ENCODE data around the gene TMED10. TPM values are rescaled to one million over a fixed set of nuclear protein-coding genes. Genes with fewer than 3 reads are reported as not detected.

TMED10 gene
- total RNA-seq, 4 donors from 2014 or later, result 226 to 421 (median 365) TPM

DNA sequence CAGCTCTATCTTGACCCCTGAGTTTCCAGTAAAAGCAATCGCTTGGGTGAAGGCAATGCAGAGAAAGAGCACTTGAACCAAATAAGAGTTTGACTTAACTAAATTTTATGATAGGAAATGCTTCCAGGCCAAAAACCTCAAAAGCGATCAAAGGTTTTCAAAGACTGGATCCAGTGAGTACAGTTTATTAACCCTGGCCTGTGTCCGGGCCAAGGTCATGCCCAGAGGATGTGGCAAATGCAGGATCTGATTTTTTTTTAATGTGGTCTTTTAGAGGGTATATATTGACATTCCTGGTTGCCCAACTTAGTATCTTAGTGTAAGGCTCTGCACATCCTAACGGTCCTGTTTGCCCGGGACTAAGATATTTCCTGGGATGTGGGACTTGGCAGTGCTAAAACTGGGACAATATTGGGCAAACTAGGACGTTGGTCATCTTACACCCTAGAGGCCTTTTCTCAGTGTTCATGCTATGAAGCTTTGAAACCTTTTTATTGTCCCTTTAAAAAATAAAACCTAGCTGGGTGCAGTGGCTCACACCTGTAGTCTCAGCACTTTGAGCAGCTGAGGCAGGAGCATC is 40.1 kb upstream of the TMED10 start:
- TF ChIP-seq, protein P1, sequence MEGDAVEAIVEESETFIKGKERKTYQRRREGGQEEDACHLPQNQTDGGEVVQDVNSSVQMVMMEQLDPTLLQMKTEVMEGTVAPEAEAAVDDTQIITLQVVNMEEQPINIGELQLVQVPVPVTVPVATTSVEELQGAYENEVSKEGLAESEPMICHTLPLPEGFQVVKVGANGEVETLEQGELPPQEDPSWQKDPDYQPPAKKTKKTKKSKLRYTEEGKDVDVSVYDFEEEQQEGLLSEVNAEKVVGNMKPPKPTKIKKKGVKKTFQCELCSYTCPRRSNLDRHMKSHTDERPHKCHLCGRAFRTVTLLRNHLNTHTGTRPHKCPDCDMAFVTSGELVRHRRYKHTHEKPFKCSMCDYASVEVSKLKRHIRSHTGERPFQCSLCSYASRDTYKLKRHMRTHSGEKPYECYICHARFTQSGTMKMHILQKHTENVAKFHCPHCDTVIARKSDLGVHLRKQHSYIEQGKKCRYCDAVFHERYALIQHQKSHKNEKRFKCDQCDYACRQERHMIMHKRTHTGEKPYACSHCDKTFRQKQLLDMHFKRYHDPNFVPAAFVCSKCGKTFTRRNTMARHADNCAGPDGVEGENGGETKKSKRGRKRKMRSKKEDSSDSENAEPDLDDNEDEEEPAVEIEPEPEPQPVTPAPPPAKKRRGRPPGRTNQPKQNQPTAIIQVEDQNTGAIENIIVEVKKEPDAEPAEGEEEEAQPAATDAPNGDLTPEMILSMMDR (IDR thresholded peaks at IDR 0.05; ENCODE audit: low read depth), result no peak

DNA sequence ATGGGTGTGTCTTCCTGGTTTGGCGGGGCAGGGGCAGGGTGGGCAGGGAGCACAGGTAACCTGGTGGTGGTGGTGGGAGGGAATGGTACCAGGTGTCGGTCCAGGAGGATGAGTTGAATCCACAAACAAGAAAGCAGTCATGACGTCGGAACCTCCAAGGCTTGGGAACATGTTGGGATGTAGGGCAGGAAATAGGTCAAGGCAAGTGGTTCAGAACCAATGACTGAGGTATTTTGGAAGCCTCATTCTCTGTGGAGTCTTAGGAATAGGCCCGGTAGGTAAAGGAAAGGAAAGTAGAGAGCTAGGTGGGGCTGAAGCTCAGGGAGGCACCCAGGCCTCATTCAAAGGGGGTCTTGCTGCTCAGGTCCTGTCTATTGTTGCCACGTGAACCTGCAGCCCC is 39.1 kb upstream of the TMED10 start:
- TF ChIP-seq, protein P1 (IDR thresholded peaks at IDR 0.05; ENCODE audit: low read depth), result no peak

DNA sequence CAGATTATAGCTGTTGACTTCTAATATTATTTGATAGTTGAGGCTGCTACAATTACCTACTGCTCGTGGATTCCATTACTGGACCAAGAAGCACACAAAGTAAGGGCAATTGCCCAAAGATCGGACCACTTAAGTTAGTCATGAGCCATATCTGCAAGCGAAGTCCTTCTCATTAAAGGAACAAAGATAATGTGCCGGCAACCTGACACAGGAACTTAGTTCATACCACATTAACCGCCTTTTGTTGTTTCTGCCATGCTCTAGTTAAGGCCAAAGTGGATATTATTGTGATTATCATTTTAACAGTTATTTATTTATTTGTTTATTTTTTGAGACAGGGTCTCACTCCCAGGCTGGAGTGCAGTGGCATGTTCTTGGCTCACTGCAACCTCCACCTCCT is 38.1 kb upstream of the TMED10 start:
- TF ChIP-seq, protein P1 (IDR thresholded peaks at IDR 0.05; ENCODE audit: low read depth), result no peak

DNA sequence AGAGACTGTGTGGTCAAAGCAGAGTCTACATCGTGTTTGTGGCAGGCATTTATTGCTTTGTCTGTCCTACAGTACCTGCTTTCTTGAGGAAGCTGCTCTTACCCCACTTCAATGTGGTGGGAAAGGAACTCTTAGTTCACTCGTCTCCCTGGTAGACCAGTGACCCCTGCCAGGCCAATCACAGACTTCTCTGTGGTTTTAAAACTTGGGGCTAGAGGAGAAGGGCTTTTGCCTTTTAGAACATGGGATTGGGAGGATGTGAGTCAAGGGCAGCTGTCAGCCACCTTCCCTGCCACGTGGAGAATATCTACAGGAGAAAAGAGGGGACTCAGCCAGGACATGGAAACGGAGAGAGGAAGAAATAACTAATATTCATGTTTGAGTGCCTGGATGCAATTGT is 36.8 kb upstream of the TMED10 start:
- TF ChIP-seq, protein P1 (IDR thresholded peaks at IDR 0.05; ENCODE audit: low read depth), result no peak

DNA sequence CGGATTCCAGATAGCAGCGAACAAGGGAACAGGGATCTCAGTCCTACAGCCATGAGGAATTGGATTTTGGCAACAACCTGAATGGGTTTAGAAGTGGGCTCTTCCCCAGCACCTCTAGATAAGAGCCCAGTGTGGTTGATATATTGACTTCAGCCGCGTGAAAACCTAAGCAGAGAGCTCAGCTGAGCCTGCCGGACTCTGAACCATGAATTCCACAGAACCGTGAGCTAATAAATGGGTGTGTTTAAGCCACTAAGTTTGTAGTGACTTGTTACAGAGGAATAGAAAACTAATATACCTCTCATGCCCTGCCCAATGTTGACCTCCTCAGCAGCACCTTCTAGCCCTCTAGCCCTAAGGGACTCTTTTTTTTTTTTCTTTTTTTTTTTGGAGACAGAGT is 32.4 kb upstream of the TMED10 start:
- TF ChIP-seq, protein P1 (IDR thresholded peaks at IDR 0.05; ENCODE audit: low read depth), result no peak

DNA sequence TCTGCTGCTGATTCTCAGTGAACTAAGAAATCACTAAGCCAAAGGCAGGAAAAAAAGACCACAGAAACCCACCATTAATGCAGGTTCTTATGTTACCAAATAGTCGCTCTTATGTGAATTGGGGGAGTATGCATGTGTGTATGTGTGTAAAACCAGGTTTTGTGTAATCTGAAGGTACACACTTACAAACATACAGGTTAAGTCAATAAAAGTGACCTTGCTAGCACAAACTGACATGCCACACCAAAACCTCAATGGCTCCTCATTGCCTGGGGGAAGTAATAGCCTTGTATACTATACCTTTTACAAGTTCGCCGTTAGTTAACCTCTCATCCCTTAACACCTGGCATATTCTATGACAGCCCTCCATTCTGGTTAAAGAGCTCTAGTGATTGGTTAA is 29.8 kb upstream of the TMED10 start:
- TF ChIP-seq, protein P1 (IDR thresholded peaks at IDR 0.05; ENCODE audit: low read depth), result no peak

DNA sequence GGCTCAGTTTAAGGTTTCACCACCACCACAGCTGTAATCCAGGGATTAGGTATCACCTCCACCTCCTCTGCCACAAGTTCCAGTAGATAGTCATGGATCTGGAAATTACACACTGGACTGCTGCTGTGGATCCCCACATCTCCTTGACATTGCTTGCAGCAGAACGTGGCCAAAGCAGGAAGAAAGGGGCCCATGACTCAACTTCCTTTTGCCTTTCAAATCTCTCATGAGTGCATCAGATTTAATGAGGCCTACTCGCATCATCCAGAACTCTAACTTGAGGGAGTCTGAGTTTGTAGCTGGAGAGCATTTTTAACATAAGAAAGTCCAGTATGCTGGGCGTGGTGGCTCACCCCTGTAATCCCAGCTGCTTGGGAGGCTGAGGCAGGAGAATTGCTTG is 29.2 kb upstream of the TMED10 start:
- TF ChIP-seq, protein P1 (IDR thresholded peaks at IDR 0.05; ENCODE audit: low read depth), result no peak
